K562 (cell line): ENCODE data around the gene TBX6. TPM values are rescaled to one million over a fixed set of nuclear protein-coding genes. Genes with fewer than 3 reads are reported as not detected.

ENCODE experiments used
- ADNP ChIP-seq: fragments of 200-800 bp; sonication (Bioruptor generic); IDR thresholded peaks from 2 replicates; pipeline ENCODE4 v1.6.1; 2016; ENCODE audit warnings: missing genetic modification characterization, missing compliant biosample characterization
- ATF7 ChIP-seq: fragments of 450-650 bp; IDR thresholded peaks from 2 replicates; pipeline ENCODE4 v1.7.1; 2014; ENCODE audit warnings: mild to moderate bottlenecking, moderate library complexity
- BDP1 ChIP-seq: IDR thresholded peaks from 3 replicates; pipeline ENCODE4 v1.6.1; 2011; ENCODE audit not compliant: insufficient read length, insufficient read depth
- CAMTA2 ChIP-seq: fragments of 250-450 bp; sonication (Bioruptor Pico); conservative IDR thresholded peaks from 2 replicates; pipeline ENCODE4 v1.5.1; 2022
- CEBPB ChIP-seq: fragments of 450-650 bp; IDR thresholded peaks from 2 replicates; pipeline ENCODE4 v1.6.1; 2016; ENCODE audit warnings: missing genetic modification characterization, missing compliant biosample characterization
- ELF2 ChIP-seq: fragments of 250-450 bp; sonication (Bioruptor Pico); IDR thresholded peaks from 2 replicates; pipeline ENCODE4 v1.5.0; 2021; ENCODE audit warnings: mild to moderate bottlenecking
- EP400 ChIP-seq: fragments of 450-650 bp; IDR thresholded peaks from 2 replicates; pipeline ENCODE4 v1.6.1; 2017; ENCODE audit warnings: antibody characterized with exemption, mild to moderate bottlenecking, moderate library complexity
- FOXK1 ChIP-seq: sonication (generic); formaldehyde crosslinking; IDR thresholded peaks from 2 replicates; pipeline ENCODE4 v1.8.0; 2022; ENCODE audit warnings: missing genetic modification reagents, mild to moderate bottlenecking, borderline replicate concordance
- GATAD2B ChIP-seq: fragments of 450-650 bp; IDR thresholded peaks from 2 replicates; pipeline ENCODE4 v1.6.1; 2017; ENCODE audit warnings: mild to moderate bottlenecking, borderline replicate concordance
- HINFP ChIP-seq: fragments of 450-650 bp; conservative IDR thresholded peaks from 2 replicates; pipeline ENCODE4 v1.6.1; 2016; ENCODE audit warnings: missing genetic modification characterization, low read depth, mild to moderate bottlenecking, control low read depth, missing compliant biosample characterization
- LEF1 ChIP-seq: fragments of 450-650 bp; IDR thresholded peaks from 2 replicates; pipeline ENCODE4 v1.6.1; 2016; ENCODE audit warnings: mild to moderate bottlenecking
- MCM7 ChIP-seq, 2 experiments: fragments of 450-650 bp; IDR thresholded peaks; 2 replicates each; pipeline ENCODE4 v1.6.1; 2016 to 2018
- POLR2G ChIP-seq: fragments of 200-400 bp; formaldehyde crosslinking; IDR thresholded peaks from 2 replicates; pipeline ENCODE4 v1.6.1; 2017; ENCODE audit warnings: low read depth, mild to moderate bottlenecking, antibody characterized with exemption, low read length, moderate library complexity
- SMARCA4 ChIP-seq: fragments of 450-650 bp; IDR thresholded peaks from 2 replicates; pipeline ENCODE4 v1.6.1; 2016
- SPI1 ChIP-seq: IDR thresholded peaks from 2 replicates; pipeline ENCODE4 v1.6.1; 2011; ENCODE audit warnings: low read depth, low read length, control low read depth, borderline replicate concordance
- SRSF7 ChIP-seq: fragments of 200-400 bp; formaldehyde crosslinking; optimal IDR thresholded peaks from 2 replicates; pipeline ENCODE3; 2017; ENCODE audit warnings: mild to moderate bottlenecking, low read depth, low read length
- U2AF2 ChIP-seq: fragments of 200-400 bp; formaldehyde crosslinking; optimal IDR thresholded peaks from 2 replicates; pipeline ENCODE3; 2017; ENCODE audit warnings: low read depth, mild to moderate bottlenecking, low read length
- YY1 ChIP-seq, 3 experiments: IDR thresholded peaks; 2 replicates each; pipeline ENCODE4 v1.6.1; 2011; ENCODE audit warnings: low read length in 2 of 3, mild to moderate bottlenecking in 2 of 3, moderate library complexity in 2 of 3, borderline replicate concordance in 1 of 3, control low read depth in 1 of 3, low read depth in 1 of 3; ENCODE audit not compliant: insufficient read depth in 3 of 3, insufficient replicate concordance in 2 of 3, control insufficient read depth in 1 of 3, insufficient read length in 1 of 3; ENCODE audit errors: extremely low read depth in 1 of 3
- ZNF23 ChIP-seq: fragments of 250-450 bp; sonication (Bioruptor Pico); IDR thresholded peaks from 2 replicates; pipeline ENCODE4 v1.4.0; 2020; ENCODE audit warnings: mild to moderate bottlenecking
- ZNF274 ChIP-seq: IDR thresholded peaks from 2 replicates; pipeline ENCODE4 v1.6.1; 2011; ENCODE audit warnings: low read depth, mild to moderate bottlenecking, low read length, moderate library complexity, borderline replicate concordance
- ZNF395 ChIP-seq: fragments of 200-800 bp; sonication (Bioruptor generic); IDR thresholded peaks from 2 replicates; pipeline ENCODE4 v1.6.1; 2017; ENCODE audit warnings: missing genetic modification characterization, missing compliant biosample characterization
- polyA plus RNA-seq, 8 experiments: library from polyadenylated mRNA; depleted of rRNA in 4 of 8; stranded (reverse) in 5 of 8; unstranded in 3 of 8; fragments of >200 nt; fragmentation: Nextera tagmentation in 2 of 8; fragmentation: Illumina TruSeq in 1 of 8; extraction: Ambion mirVana in 2 of 8; extraction: Trizol in 1 of 8; gene quantifications; 2 replicates each; pipeline versions ENCODE4 v1.2.1 to v1.2.3, GENCODE V29; 2011 to 2014; ENCODE audit warnings: inconsistent platforms in 1 of 8, missing spikeins in 1 of 8
- total RNA-seq, 7 experiments: library from RNA; depleted of rRNA in 6 of 7; stranded (reverse); fragments of >200 nt in 6 of 7; fragmentation: Illumina TruSeq in 2 of 7; extraction: Trizol in 2 of 7; gene quantifications; 2 replicates each; pipeline versions ENCODE4 v1.2.1 to v1.2.3, GENCODE V29; 2011 to 2021; ENCODE audit warnings: low replicate concordance in 1 of 7

TBX6 gene
- total and polyA plus RNA-seq, 9 of the 15 experiments (the other 6 are each of a cell fraction or from before 2014, with no cell fraction given) = 0.07 to 0.58 (median 0.11) TPM; not detected in 2

GRCh38 chr16:30066761-30067583 is 24.8 kb downstream of the TBX6 start (continued):
- no peak for TF ChIP-seq CEBPB (tag)
- TF ChIP-seq LEF1 = no peak
- no peak for TF ChIP-seq ATF7
- no peak for TF ChIP-seq HINFP (tag)
- no peak for TF ChIP-seq ZNF395 (CRISPR knock-in tag)
- no peak for TF ChIP-seq GATAD2B
- TF ChIP-seq SRSF7 = no peak
- TF ChIP-seq EP400 = no peak
- TF ChIP-seq SPI1 = no peak
- peak; percentile 68 for TF ChIP-seq POLR2G
- TF ChIP-seq FOXK1 = 0 out of 2 replicates have a peak, but pooled peaks have one; percentile 50
- no peak for TF ChIP-seq MCM7 (IDR thresholded peaks at IDR 0.05)
- no peak for TF ChIP-seq ZNF23 (CRISPR knock-in tag)
- no peak for TF ChIP-seq ELF2 (CRISPR knock-in tag)
- no peak for TF ChIP-seq ADNP (tag)
- TF ChIP-seq SMARCA4 = no peak
- TF ChIP-seq YY1 (IDR thresholded peaks at IDR 0.05; ENCODE audit: borderline replicate concordance in 1 of 3, control insufficient read depth in 1 of 3, extremely low read depth in 1 of 3, insufficient read depth in 3 of 3, insufficient read length in 1 of 3, insufficient replicate concordance in 2 of 3, low read depth in 1 of 3, low read length in 2 of 3) = no peak
- no peak for TF ChIP-seq U2AF2
- no peak for TF ChIP-seq ZNF274
- no peak for TF ChIP-seq BDP1
- no peak for TF ChIP-seq CAMTA2
